PFSK-1 (cell line): ENCODE measurements around the gene CNPY2.

Source experiments
- FOXP2 ChIP-seq: optimal IDR thresholded peaks from 2 replicates; pipeline ENCODE3; 2011; ENCODE audit warnings: borderline replicate concordance, control low read depth, inconsistent platforms; ENCODE audit not compliant: insufficient read depth; ENCODE audit errors: extremely low read length, extremely low read depth
- POLR2AphosphoS5 ChIP-seq: IDR thresholded peaks from 2 replicates; pipeline ENCODE4 v1.6.1; 2012; ENCODE audit warnings: low read depth, mild to moderate bottlenecking, control low read depth, low read length, moderate library complexity
- REST ChIP-seq, 2 experiments: IDR thresholded peaks; 2 replicates each; pipeline versions ENCODE4 v1.6.1 to v1.8.0; 2011 to 2012; ENCODE audit warnings: low read depth in 2 of 2, low read length in 2 of 2, control low read depth in 1 of 2, inconsistent platforms in 1 of 2, mild to moderate bottlenecking in 1 of 2, moderate library complexity in 1 of 2; ENCODE audit not compliant: insufficient read depth in 1 of 2
- SIN3A ChIP-seq: IDR thresholded peaks from 2 replicates; pipeline ENCODE4 v1.6.1; 2012; ENCODE audit warnings: mild to moderate bottlenecking, low read length, moderate library complexity, borderline replicate concordance; ENCODE audit not compliant: insufficient read depth
- TAF1 ChIP-seq: IDR thresholded peaks from 2 replicates; pipeline ENCODE4 v1.6.1; 2012; ENCODE audit warnings: low read length, control low read depth, borderline replicate concordance; ENCODE audit not compliant: insufficient read depth

CNPY2 gene

GRCh38 chr12:56341616-56342015 is 25.8 kb upstream of the CNPY2 start:
- TF ChIP-seq SIN3A (no peak), POLR2AphosphoS5 (no peak)

- TF ChIP-seq REST (IDR thresholded peaks at IDR 0.05; ENCODE audit: insufficient read depth in 1 of 2, low read depth in 2 of 2, low read length in 2 of 2) (no peak), SIN3A (no peak), TAF1 (no peak), POLR2AphosphoS5 (no peak), FOXP2 (no peak)
Observed at GRCh38 chr12:56339158-56339422, 23.3 kb upstream of the CNPY2 start.

GRCh38 chr12:56338308-56339157 is 22.7 kb upstream of the CNPY2 start, which contains the start of gene IL23A:
TSS of gene IL23A (plus strand) at chr12:56338884. CDS start at chr12:56339045, 161 bp downstream.
- TF ChIP-seq SIN3A (no peak), FOXP2 (no peak), TAF1 (no peak), POLR2AphosphoS5 (no peak), REST (IDR thresholded peaks at IDR 0.05; ENCODE audit: insufficient read depth in 1 of 2, low read depth in 2 of 2, low read length in 2 of 2) (no peak)

GRCh38 chr12:56337753-56338251 is 22.0 kb upstream of the CNPY2 start:
- TF ChIP-seq SIN3A = no peak
- TF ChIP-seq TAF1 = no peak
- no peak for TF ChIP-seq FOXP2
- TF ChIP-seq POLR2AphosphoS5 = no peak
- no peak for TF ChIP-seq REST (IDR thresholded peaks at IDR 0.05; ENCODE audit: insufficient read depth in 1 of 2, low read depth in 2 of 2, low read length in 2 of 2)

- TF ChIP-seq SIN3A (no peak), POLR2AphosphoS5 (no peak), TAF1 (no peak), FOXP2 (no peak), REST (IDR thresholded peaks at IDR 0.05; ENCODE audit: insufficient read depth in 1 of 2, low read depth in 2 of 2, low read length in 2 of 2) (no peak)
Observed at GRCh38 chr12:56336361-56337167, 20.8 kb upstream of the CNPY2 start.
